ENCODE data around the gene PLXNA1. TPM values are rescaled to one million over a fixed set of nuclear protein-coding genes. Genes with fewer than 3 reads are reported as not detected.

The PLXNA1 gene
- total RNA-seq, 1 donor from 2014 or later = 98.2 TPM

- H3K27ac Mint-ChIP-seq (ENCODE audit: unreplicated experiment) = no peak overlapping the region
- H3K9me3 Mint-ChIP-seq (ENCODE audit: low read depth) = peaks cover 12% of the 10 kb centered on the region
- peaks cover 5% of the 10 kb centered on the region for H3K36me3 Mint-ChIP-seq (ENCODE audit: low read depth)
- H3K27me3 Mint-ChIP-seq (ENCODE audit: low read depth) = no peaks in the 10 kb centered on the region
- H3K4me3 Mint-ChIP-seq (ENCODE audit: unreplicated experiment) = no peak overlapping the region
- TF ChIP-seq CTCF (IDR thresholded peaks at IDR 0.05) = no peak
- peaks cover 17% of the 10 kb centered on the region for H3K4me1 Mint-ChIP-seq (ENCODE audit: low read depth)
- DNase-seq (ENCODE audit: low spot score) = no peak
These were observed 12.8 kb upstream of the PLXNA1 start for GRCh38 chr3:126970101-126970500.

GRCh38 chr3:126970921-126971320, 12.0 kb upstream of the PLXNA1 start:
- Mint-ChIP-seq H3K4me3 (ENCODE audit: unreplicated experiment) (no peak overlapping the region), H3K9me3 (ENCODE audit: low read depth) (peaks cover 18% of the 10 kb centered on the region), H3K4me1 (ENCODE audit: low read depth) (peaks cover 17% of the 10 kb centered on the region), H3K36me3 (ENCODE audit: low read depth) (peaks cover 9% of the 10 kb centered on the region), H3K27ac (ENCODE audit: unreplicated experiment) (no peak overlapping the region), H3K27me3 (ENCODE audit: low read depth) (no peaks in the 10 kb centered on the region)
- TF ChIP-seq CTCF (IDR thresholded peaks at IDR 0.05) = no peak
- no peak for DNase-seq (ENCODE audit: low spot score)

- DNase-seq (ENCODE audit: low spot score) = no peak
- H3K9me3 Mint-ChIP-seq (ENCODE audit: low read depth) = peaks cover 18% of the 10 kb centered on the region
- peaks cover 9% of the 10 kb centered on the region for H3K36me3 Mint-ChIP-seq (ENCODE audit: low read depth)
- no peaks in the 10 kb centered on the region for H3K27me3 Mint-ChIP-seq (ENCODE audit: low read depth)
- peaks cover 17% of the 10 kb centered on the region for H3K4me1 Mint-ChIP-seq (ENCODE audit: low read depth)
- no peak overlapping the region for H3K4me3 Mint-ChIP-seq (ENCODE audit: unreplicated experiment)
- TF ChIP-seq CTCF (IDR thresholded peaks at IDR 0.05) = no peak
- no peak overlapping the region for H3K27ac Mint-ChIP-seq (ENCODE audit: unreplicated experiment)
These were observed 11.0 kb upstream of the PLXNA1 start for GRCh38 chr3:126971891-126972351.

GRCh38 chr3:126972866-126973265, 10.0 kb upstream of the PLXNA1 start:
- Mint-ChIP-seq H3K27ac (ENCODE audit: unreplicated experiment) (no peak overlapping the region), H3K27me3 (ENCODE audit: low read depth) (no peaks in the 10 kb centered on the region), H3K4me3 (ENCODE audit: unreplicated experiment) (no peak overlapping the region), H3K36me3 (ENCODE audit: low read depth) (peaks cover 9% of the 10 kb centered on the region), H3K4me1 (ENCODE audit: low read depth) (peaks cover 17% of the 10 kb centered on the region), H3K9me3 (ENCODE audit: low read depth) (peaks cover 18% of the 10 kb centered on the region)
- DNase-seq (ENCODE audit: low spot score) = no peak
- no peak for TF ChIP-seq CTCF (IDR thresholded peaks at IDR 0.05)

- peaks cover 9% of the 10 kb centered on the region for H3K36me3 Mint-ChIP-seq (ENCODE audit: low read depth)
- H3K27ac Mint-ChIP-seq (ENCODE audit: unreplicated experiment) = no peak overlapping the region
- no peaks in the 10 kb centered on the region for H3K27me3 Mint-ChIP-seq (ENCODE audit: low read depth)
- H3K4me1 Mint-ChIP-seq (ENCODE audit: low read depth) = peaks cover 17% of the 10 kb centered on the region
- TF ChIP-seq CTCF (IDR thresholded peaks at IDR 0.05) = no peak
- no peak overlapping the region for H3K4me3 Mint-ChIP-seq (ENCODE audit: unreplicated experiment)
- no peak for DNase-seq (ENCODE audit: low spot score)
- peaks cover 18% of the 10 kb centered on the region for H3K9me3 Mint-ChIP-seq (ENCODE audit: low read depth)
These were observed 9.1 kb upstream of the PLXNA1 start for GRCh38 chr3:126973814-126974213.
